Pancreas (tissue), 10 donors: ENCODE results near the gene AURKAIP1. TPM values are rescaled to one million over a fixed set of nuclear protein-coding genes. Genes with fewer than 3 reads are reported as not detected.
A peak's percentile ranks its signal among the peaks of the same experiment; 100 is the strongest.

ENCODE experiments used
- ATAC-seq, 4 donors: fragments of 200-7000 bp; cut with Tn5 transposase; one replicate each; pipeline versions ENCODE4 v1.8.0 to v1.9.1; 2020; ENCODE audit warnings: mild to moderate bottlenecking in 4 of 4, moderate library complexity in 4 of 4
- DNase-seq, 6 donors: peaks; one replicate each; pipeline ENCODE4 v3.0.0-alpha.2; 2020
- FAIRE-seq: peaks from 2 replicates; lab custom pipeline; 2012; peaks lifted over from hg19 to GRCh38; lab: Jason Lieb, UNC
- H3K27ac ChIP-seq, 4 donors: fragments of 200-600 bp; sonication (generic); 1 replicate in 3 of 4; 2 replicates in 1 of 4; pipeline versions ENCODE4 v1.5.0 to v1.8.0; 2020
- H3K27me3 ChIP-seq, 4 donors: fragments of 200-600 bp; one replicate each; pipeline ENCODE4 v1.8.0; 2021
- H3K36me3 ChIP-seq, 3 donors: fragments of 200-600 bp; sonication (generic) in 1 of 3; one replicate each; pipeline versions ENCODE4 v1.5.0 to v1.8.0; 2020 to 2021
- H3K4me1 ChIP-seq, 3 donors: fragments of 200-600 bp; one replicate each; pipeline ENCODE4 v1.8.0; 2021
- H3K4me3 ChIP-seq, 4 donors: fragments of 200-600 bp; sonication (generic) in 2 of 4; one replicate each; pipeline versions ENCODE4 v1.5.0 to v1.8.0; 2020 to 2021
- H3K9me3 ChIP-seq, 4 donors: fragments of 200-600 bp; one replicate each; pipeline ENCODE4 v1.8.0; 2021
- CTCF ChIP-seq, 4 donors: fragments of 200-600 bp; sonication (generic) in 3 of 4; IDR thresholded peaks; one replicate each; pipeline versions ENCODE4 v1.5.0 to v1.8.0; 2021; ENCODE audit warnings: antibody characterized with exemption in 4 of 4
- WGBS, 2 donors: extraction: QIAGEN DNeasy Blood & Tissue Kit; methylation state at CpG; one replicate each; pipeline ENCODE4 v1.1.7; 2013; 5-methylcytosine and 5-hydroxymethylcytosine counted together
- intact Hi-C, 3 donors: fragments of 100-400 bp; cut with DNase I; formaldehyde crosslinking; loops; one replicate each; pipeline versions ENCODE4 v1.11.1 to v1.14.2; 2022
- polyA plus RNA-seq, 2 donors: library from polyadenylated mRNA; stranded (reverse); fragments of 200-250 nt; gene quantifications; one replicate each; pipeline ENCODE4 v1.2.3, GENCODE V29; 2013
- total RNA-seq, 6 donors: library from RNA; stranded (reverse); fragmentation: NEBNext Ultra II Directional in 4 of 6; extraction: Animal tissue kit (Norgen Biotek cat#: 25700) in 4 of 6; gene quantifications; one replicate each; pipeline versions ENCODE4 v1.2.1 to v1.2.4, GENCODE V29; 2021 to 2023
- donor health status: healthy with polysubstance abuse.
- donor health status: DM: no; HTN: no; CAD: no; lungs with moderate emphysema.
- donor health status: DM: no; HTN: no; CAD: no.
- donor health status: control.
- donor health status: control.
- donor health status: Bipolar disorder and iron deficiency.
- donor health status: DM: yes; HTN: yes; CAD: no.
- donor health status: DM: no; HTN: no; CAD: no.
- donor health status: DM: no; HTN: no; CAD: no.
- donor health status: DM: yes; HTN: yes; CAD: no.

The AURKAIP1 gene
- total and polyA plus RNA-seq, 8 donors: 52.8 to 161 (median 64.9) TPM

- no peaks in the 10 kb centered on the region for H3K36me3 ChIP-seq
- DNase-seq: no peak
- H3K27me3 ChIP-seq: no peaks in the 10 kb centered on the region
- no peak for ATAC-seq
- H3K9me3 ChIP-seq: no peaks in the 10 kb centered on the region
- no peak for TF ChIP-seq CTCF (IDR thresholded peaks at IDR 0.05)
- peaks cover 0 to 6% (median 2%) of the 10 kb centered on the region in 3 donors for H3K4me1 ChIP-seq
- no peak overlapping the region for H3K4me3 ChIP-seq
- intact Hi-C loops: no loop called here
- FAIRE-seq: no peak
- 90 to 96% methylated on average over 5 of the region's 5 CpGs for WGBS, 2 donors
- no peak overlapping the region for H3K27ac ChIP-seq
Measured at GRCh38 chr1:1367315-1367714, 7.7 kb downstream of the AURKAIP1 start.

GRCh38 chr1:1366699-1367066 lies 8.3 kb downstream of the AURKAIP1 start:
- Histone ChIP-seq H3K9me3 (no peaks in the 10 kb centered on the region), H3K27ac (no peak overlapping the region), H3K4me1 (peaks cover 0 to 1% (median 0%) of the 10 kb centered on the region in 3 donors), H3K36me3 (no peaks in the 10 kb centered on the region), H3K27me3 (no peaks in the 10 kb centered on the region), H3K4me3 (no peak overlapping the region)
- FAIRE-seq: no peak
- intact Hi-C loops: no loop called here
- 90 to 97% methylated on average over 3 of the region's 3 CpGs for WGBS, 2 donors
- TF ChIP-seq CTCF (IDR thresholded peaks at IDR 0.05): no peak
- no peak for ATAC-seq
- no peak for DNase-seq

- H3K36me3 ChIP-seq: no peaks in the 10 kb centered on the region
- H3K27me3 ChIP-seq: no peaks in the 10 kb centered on the region
- no peak overlapping the region for H3K27ac ChIP-seq
- H3K4me1 ChIP-seq: no peaks in the 10 kb centered on the region
- WGBS, 2 donors: 70 to 75% methylated on average over 10 of the region's 10 CpGs
- FAIRE-seq (no peak), ATAC-seq (no peak), DNase-seq (peak in 1 of 6 donors; percentile 1)
- intact Hi-C loops: no loop called here
- H3K4me3 ChIP-seq: no peak overlapping the region
- H3K9me3 ChIP-seq: no peaks in the 10 kb centered on the region
- no peak for TF ChIP-seq CTCF (IDR thresholded peaks at IDR 0.05)
Measured at GRCh38 chr1:1365875-1366698, 8.9 kb downstream of the AURKAIP1 start.

- Histone ChIP-seq H3K27me3 (no peaks in the 10 kb centered on the region), H3K4me1 (no peaks in the 10 kb centered on the region), H3K9me3 (no peaks in the 10 kb centered on the region), H3K36me3 (no peaks in the 10 kb centered on the region), H3K4me3 (no peak overlapping the region), H3K27ac (no peak overlapping the region)
- DNase-seq: peak in 2 of 6 donors; percentile 41 to 54
- no peak for FAIRE-seq
- 52 to 68% methylated on average over 14 of the region's 14 CpGs for WGBS, 2 donors
- no peak for ATAC-seq
- TF ChIP-seq CTCF (IDR thresholded peaks at IDR 0.05): no peak
- intact Hi-C loops: no loop called here
Measured at GRCh38 chr1:1364266-1364665, 10.7 kb downstream of the AURKAIP1 start.

GRCh38 chr1:1361982-1362423 lies 13.0 kb downstream of the AURKAIP1 start:
- Histone ChIP-seq H3K4me3 (no peak overlapping the region), H3K36me3 (no peaks in the 10 kb centered on the region), H3K9me3 (no peaks in the 10 kb centered on the region), H3K27me3 (no peaks in the 10 kb centered on the region), H3K27ac (no peak overlapping the region), H3K4me1 (no peaks in the 10 kb centered on the region)
- no peak for TF ChIP-seq CTCF (IDR thresholded peaks at IDR 0.05)
- 31 to 35% methylated on average over 13 of the region's 13 CpGs for WGBS, 2 donors
- intact Hi-C loops: no loop called here
- FAIRE-seq (no peak), ATAC-seq (no peak), DNase-seq (peak in 2 of 6 donors; percentile 20 to 28)
